HUES48 (cell line): Measurements from ENCODE around the gene PKN1.

Experiments
- H3K27ac ChIP-seq: one replicate; pipeline ENCODE4 v1.7.0; 2013; ENCODE audit warnings: low read depth, low read length, inconsistent platforms
- H3K27me3 ChIP-seq: 2 replicates; pipeline ENCODE4 v1.6.1; 2013; ENCODE audit warnings: mild to moderate bottlenecking, low read length; ENCODE audit not compliant: control insufficient read depth, insufficient read depth
- H3K36me3 ChIP-seq: 2 replicates; pipeline ENCODE4 v1.6.1; 2013; ENCODE audit warnings: low read length; ENCODE audit not compliant: control insufficient read depth, insufficient read depth
- H3K4me1 ChIP-seq: 2 replicates; pipeline ENCODE4 v1.6.1; 2013; ENCODE audit warnings: mild to moderate bottlenecking, low read length; ENCODE audit not compliant: control insufficient read depth, insufficient read depth
- H3K4me3 ChIP-seq: 2 replicates; pipeline ENCODE4 v1.5.1; 2013; ENCODE audit warnings: mild to moderate bottlenecking, low read depth, low read length
- H3K9ac ChIP-seq: 2 replicates; pipeline ENCODE4 v1.6.1; 2013; ENCODE audit warnings: mild to moderate bottlenecking, low read depth, low read length, moderate library complexity
- H3K9me3 ChIP-seq: 2 replicates; pipeline ENCODE4 v1.6.1; 2013; ENCODE audit warnings: low read length; ENCODE audit not compliant: control insufficient read depth, insufficient read depth

PKN1 gene

DNA sequence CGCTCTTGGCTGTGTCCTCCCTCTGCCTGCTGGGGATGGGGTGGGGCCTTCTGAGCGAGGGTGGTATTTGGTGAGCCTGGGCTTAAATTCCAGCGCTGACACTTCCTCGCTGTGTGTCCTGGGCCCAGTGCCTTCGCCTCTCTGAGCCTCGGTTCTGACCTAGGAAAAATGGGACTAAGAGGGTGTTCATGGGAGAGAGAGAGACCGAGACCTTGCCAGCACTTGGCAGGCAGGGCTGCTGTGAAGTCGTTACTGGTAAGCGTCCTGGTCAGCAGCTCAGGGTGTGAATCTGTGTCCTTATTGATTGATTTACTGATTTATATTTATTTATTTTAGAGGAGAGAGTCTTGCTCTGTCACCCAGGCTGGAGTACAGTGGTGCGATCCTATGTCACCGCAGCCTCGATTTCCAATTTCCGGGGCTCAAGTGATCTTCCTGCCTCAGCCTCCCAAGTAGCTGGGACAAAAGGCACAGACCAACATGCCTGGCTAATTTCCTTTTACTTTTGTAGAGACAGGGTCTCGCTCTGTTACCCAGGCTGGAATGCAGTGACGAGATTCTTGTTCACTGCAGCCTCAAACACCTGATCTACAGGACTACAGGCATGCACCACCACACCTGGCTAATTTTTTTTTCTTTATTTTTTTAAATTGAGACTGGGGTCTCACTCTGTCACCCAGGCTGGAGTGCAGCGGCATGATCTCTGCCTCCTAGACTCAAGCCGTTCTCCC is 2.4 kb downstream of the PKN1 start:
- H3K4me1 ChIP-seq, result peaks cover 6% of the 10 kb centered on the region
- no peak overlapping the region for H3K4me3 ChIP-seq
- H3K9me3 ChIP-seq, result no peaks in the 10 kb centered on the region
- H3K27ac ChIP-seq, result no peak overlapping the region
- peaks cover 13% of the 10 kb centered on the region for H3K36me3 ChIP-seq
- no peaks in the 10 kb centered on the region for H3K27me3 ChIP-seq
- H3K9ac ChIP-seq, result no peak overlapping the region

DNA sequence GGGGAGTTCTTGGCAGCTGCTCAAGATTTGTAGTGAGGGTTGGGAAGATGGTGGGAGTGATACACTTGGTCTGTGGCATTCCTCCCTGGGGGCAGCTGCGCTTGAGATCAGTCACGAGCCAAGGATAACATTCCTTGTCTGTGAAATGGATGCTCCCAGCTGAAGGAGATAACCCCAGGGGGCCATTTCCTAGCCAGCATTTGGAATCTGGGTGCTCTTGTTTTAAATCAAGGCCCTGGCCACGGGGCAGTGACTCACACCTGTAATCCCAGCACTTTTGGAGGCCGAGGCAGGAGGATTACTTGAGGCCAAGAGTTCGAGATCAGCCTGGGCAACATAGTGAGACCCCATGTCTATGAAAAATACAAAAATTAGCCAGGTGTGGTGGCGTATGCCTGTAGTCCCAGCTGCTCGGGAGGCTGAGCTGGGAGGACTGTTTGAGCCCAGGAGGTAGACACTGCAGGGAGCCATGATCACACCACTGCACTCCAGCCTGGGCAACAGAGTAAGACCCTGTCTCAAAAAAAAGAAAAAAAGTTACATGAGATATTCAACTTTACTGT is 4.6 kb downstream of the PKN1 start:
- Histone ChIP-seq H3K9ac (no peak overlapping the region), H3K9me3 (no peaks in the 10 kb centered on the region), H3K27ac (no peak overlapping the region), H3K4me3 (no peak overlapping the region), H3K4me1 (peaks cover 6% of the 10 kb centered on the region), H3K27me3 (no peaks in the 10 kb centered on the region), H3K36me3 (peaks cover 30% of the 10 kb centered on the region)

DNA sequence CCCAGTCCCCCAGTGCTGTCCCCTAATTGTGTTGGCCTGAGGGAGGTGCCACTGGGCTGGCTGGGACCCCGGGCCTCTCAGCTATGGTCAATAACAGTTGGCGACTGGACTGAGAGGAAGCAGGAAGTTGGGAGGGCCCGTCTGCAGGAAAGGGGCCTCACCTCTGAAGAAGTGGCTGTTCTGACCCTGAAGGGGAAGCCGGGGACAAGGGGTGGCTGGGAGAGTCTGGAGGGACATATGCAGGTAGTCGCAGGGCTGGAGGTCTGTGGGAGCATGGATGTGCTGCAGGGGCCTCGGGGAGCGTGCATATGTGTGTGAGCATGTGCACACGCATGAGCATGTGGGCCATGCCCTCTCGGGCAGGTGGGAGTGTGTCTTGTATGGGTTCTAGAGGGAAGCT is 5.9 kb downstream of the PKN1 start:
- Histone ChIP-seq H3K9ac (no peak overlapping the region), H3K4me1 (peaks cover 4% of the 10 kb centered on the region), H3K9me3 (no peaks in the 10 kb centered on the region), H3K27ac (no peak overlapping the region), H3K36me3 (peaks cover 43% of the 10 kb centered on the region), H3K4me3 (no peak overlapping the region), H3K27me3 (no peaks in the 10 kb centered on the region)

DNA sequence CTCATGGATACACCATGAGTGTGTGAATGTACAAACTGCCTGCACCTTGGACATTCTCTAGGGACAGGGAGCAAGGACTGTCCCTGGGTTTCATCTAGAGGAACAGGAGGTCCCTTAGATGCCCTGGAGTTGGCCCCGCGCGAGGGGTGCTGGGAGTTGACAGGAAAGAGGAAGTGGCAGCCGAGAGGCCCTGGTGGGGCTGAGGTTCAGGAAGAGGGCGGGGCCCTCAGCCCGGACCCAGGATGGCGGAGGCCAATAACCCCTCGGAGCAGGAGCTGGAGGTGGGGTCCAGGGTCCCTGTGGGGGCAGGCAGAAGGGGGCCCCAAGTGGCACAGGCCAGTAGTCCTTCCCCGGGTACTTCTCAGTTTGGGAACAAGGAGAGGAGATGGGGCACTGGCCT is 6.9 kb downstream of the PKN1 start:
- H3K36me3 ChIP-seq, result peaks cover 53% of the 10 kb centered on the region
- H3K4me3 ChIP-seq, result no peak overlapping the region
- no peaks in the 10 kb centered on the region for H3K4me1 ChIP-seq
- no peak overlapping the region for H3K9ac ChIP-seq
- H3K27ac ChIP-seq, result no peak overlapping the region
- H3K9me3 ChIP-seq, result no peaks in the 10 kb centered on the region
- no peaks in the 10 kb centered on the region for H3K27me3 ChIP-seq

DNA sequence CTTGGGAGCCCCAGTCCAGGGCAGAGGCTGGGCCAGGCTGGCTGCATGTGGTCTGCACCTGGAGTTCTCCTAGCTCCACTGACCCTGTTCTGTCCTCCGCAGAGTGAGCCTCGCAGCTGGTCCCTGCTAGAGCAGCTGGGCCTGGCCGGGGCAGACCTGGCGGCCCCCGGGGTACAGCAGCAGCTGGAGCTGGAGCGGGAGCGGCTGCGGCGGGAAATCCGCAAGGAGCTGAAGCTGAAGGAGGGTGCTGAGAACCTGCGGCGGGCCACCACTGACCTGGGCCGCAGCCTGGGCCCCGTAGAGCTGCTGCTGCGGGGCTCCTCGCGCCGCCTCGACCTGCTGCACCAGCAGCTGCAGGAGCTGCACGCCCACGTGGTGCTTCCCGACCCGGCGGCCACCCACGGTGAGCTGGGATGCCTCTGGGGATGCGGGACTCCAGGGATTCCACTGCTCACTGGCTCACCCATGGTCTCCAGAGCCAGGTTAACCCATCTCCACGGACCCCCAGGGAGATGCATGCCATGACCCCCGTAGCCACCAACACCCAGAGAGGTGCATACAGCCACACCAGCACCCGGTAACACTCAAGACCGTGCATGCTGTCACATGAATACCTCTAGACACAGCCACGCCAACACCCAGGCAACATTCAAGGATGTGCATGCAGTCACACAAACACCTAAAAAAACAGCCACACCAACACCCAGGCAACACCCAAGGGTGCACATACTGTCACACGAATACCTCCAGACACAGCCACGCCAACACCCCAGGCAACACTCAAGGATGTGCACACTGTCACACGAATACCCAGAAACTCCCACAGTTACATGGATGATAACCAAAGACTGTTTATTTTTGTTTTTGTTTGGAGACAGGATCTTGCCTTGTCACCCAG is 8.2 kb downstream of the PKN1 start:
- no peak overlapping the region for H3K9ac ChIP-seq

DNA sequence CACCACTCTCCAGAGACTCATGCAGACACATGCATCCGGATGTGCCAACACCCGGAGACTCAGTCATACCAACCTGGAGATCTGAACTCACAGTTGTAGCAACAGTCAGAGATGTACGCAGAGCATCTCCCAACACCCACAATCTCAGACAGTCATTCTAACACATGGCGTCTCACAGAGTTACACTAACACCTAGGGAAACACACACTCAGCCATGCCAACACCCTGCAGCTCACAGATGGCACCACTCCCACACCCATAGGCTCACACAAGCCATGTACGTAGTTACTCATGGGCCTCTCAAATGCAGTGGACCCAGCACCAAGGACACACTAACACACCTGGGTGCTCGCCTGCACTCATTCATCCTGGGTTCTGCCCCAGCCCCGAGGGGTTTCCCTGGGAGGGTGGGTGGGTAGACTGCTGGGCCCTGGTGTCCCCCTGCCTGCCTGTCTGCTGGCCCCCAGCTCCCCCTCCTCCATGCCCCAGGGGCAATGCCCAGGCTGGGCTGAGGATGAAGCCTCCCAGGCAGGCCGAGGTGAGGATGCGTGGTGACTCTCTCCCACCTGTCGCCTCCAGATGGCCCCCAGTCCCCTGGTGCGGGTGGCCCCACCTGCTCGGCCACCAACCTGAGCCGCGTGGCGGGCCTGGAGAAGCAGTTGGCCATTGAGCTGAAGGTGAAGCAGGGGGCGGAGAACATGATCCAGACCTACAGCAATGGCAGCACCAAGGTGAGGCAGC is 10.0 kb downstream of the PKN1 start:
- Histone ChIP-seq H3K9ac (no peak overlapping the region), H3K36me3 (peaks cover 64% of the 10 kb centered on the region), H3K27ac (no peak overlapping the region), H3K4me3 (no peak overlapping the region), H3K27me3 (no peaks in the 10 kb centered on the region), H3K9me3 (no peaks in the 10 kb centered on the region), H3K4me1 (no peaks in the 10 kb centered on the region)

More for the DNA sequence above, 8.2 kb downstream of the PKN1 start:
- no peak overlapping the region for H3K27ac ChIP-seq
- H3K36me3 ChIP-seq, result peaks cover 58% of the 10 kb centered on the region
- H3K4me3 ChIP-seq, result no peak overlapping the region
- H3K9me3 ChIP-seq, result no peaks in the 10 kb centered on the region
- no peaks in the 10 kb centered on the region for H3K4me1 ChIP-seq
- H3K27me3 ChIP-seq, result no peaks in the 10 kb centered on the region

DNA sequence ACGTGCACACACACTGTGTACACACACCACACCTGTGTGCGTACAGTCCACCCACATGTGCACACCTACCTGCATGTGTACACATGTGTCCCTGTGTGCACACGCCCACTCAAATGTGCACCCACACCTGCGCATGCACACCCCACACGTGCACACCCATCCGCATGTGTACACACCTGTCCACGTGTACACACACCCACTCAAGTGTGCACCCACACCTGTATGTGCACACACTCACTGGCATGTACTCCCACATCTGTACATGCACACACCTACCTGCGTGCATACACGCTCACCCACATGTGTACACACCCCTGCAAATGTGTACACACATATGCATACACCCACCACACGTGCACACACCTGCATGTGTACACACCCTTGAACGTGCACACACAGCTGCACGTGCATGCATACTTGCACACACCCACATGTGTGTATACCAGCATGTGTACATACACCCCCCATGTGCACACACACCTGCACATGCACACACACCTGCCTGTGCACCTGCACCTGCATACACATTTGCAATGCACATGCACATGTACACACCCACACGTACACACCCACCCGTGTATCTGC is 10.6 kb downstream of the PKN1 start:
- H3K4me3 ChIP-seq, result no peak overlapping the region
- no peak overlapping the region for H3K9ac ChIP-seq
- H3K36me3 ChIP-seq, result peaks cover 70% of the 10 kb centered on the region
- H3K27me3 ChIP-seq, result no peaks in the 10 kb centered on the region
- no peak overlapping the region for H3K27ac ChIP-seq
- H3K4me1 ChIP-seq, result no peaks in the 10 kb centered on the region
- H3K9me3 ChIP-seq, result no peaks in the 10 kb centered on the region

DNA sequence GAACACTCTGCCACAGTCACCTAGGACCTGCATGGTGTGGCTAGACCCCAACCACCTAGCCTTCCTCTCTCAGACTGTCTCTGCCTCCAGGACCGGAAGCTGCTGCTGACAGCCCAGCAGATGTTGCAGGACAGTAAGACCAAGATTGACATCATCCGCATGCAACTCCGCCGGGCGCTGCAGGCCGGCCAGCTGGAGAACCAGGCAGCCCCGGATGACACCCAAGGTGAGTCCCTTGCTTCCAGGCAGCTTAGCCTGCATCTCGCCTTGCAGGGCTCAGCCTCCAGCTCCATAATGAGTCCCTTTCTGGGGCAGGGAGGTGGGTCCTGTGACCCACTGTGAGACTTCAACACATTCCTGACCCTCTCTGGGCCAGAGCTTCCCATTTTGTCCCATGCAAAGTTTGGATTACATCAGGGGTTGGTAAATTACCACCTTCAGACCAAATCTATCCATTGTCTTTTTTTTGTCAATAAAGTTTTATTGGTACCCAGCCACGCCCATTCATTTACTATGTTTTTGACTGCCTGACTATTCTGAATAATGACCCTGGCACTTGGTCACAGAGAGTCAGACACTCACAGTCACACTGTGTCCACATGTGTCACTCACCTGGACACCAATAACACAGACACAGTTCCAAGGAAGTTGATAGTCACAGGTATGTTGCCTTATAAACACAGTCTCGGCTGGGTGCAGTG is 13.4 kb downstream of the PKN1 start:
- Histone ChIP-seq H3K9ac (no peak overlapping the region), H3K36me3 (peaks cover 83% of the 10 kb centered on the region), H3K9me3 (no peaks in the 10 kb centered on the region), H3K27ac (no peak overlapping the region), H3K4me3 (no peak overlapping the region), H3K27me3 (no peaks in the 10 kb centered on the region), H3K4me1 (no peaks in the 10 kb centered on the region)

DNA sequence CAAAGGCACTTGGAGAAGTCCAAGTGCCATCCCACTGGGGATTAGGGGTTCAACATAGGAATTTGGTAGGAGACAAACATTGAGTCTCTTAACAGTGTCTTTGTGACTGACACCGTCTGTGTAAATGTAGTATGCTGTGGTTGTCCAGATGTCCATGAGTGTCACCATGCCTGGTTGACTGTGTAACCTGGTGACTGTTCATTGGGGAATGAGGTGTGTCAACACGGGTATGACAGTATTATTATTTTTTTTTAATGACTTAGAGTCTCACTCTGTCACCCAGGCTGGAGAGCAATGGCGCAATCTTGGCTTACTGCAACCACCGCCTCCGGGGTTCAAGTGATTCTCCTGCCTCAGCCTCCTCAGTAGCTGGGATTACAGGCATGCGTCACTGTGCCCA is 16.2 kb downstream of the PKN1 start:
- Histone ChIP-seq H3K27me3 (no peaks in the 10 kb centered on the region), H3K36me3 (peaks cover 73% of the 10 kb centered on the region), H3K4me1 (no peaks in the 10 kb centered on the region), H3K9ac (no peak overlapping the region), H3K9me3 (no peaks in the 10 kb centered on the region), H3K27ac (no peak overlapping the region), H3K4me3 (no peak overlapping the region)
